Panc1 (cell line): ENCODE data around the gene CNTROB. TPM values are rescaled to one million over a fixed set of nuclear protein-coding genes. Genes with fewer than 3 reads are reported as not detected.
A peak's percentile ranks its signal among the peaks of the same experiment; 100 is the strongest.

ENCODE experiments used
- ATAC-seq: fragments of 200-7000 bp; cut with Tn5 transposase; 2 replicates; pipeline ENCODE4 v1.9.1; 2020; ENCODE audit warnings: mild to moderate bottlenecking, moderate library complexity
- BruUV-seq: library from RNA; stranded (reverse); fragments of 400-500 nt; replicated peaks from 2 replicates; lab custom pipeline; 2021; lab: Mats Ljungman, UMichigan
- CTCF ChIA-PET: fragments of 300-600 bp; sonication (Branson Sonifier 250); formaldehyde crosslinking; loops from one replicate; lab custom pipeline; 2022; ENCODE audit warnings: antibody characterized with exemption; lab: Charles Lee
- POLR2A ChIA-PET: fragments of 300-600 bp; sonication (Branson Sonifier 250); formaldehyde crosslinking; loops from one replicate; lab custom pipeline; 2022; ENCODE audit warnings: antibody characterized with exemption; lab: Charles Lee
- DNase-seq: peaks from one replicate; pipeline ENCODE4 v3.0.0-alpha.2; 2010; ENCODE audit warnings: low read depth, low spot score
- H3K27ac ChIP-seq: 2 replicates; pipeline ENCODE4 v1.5.1; 2011; ENCODE audit warnings: mild to moderate bottlenecking, low read length, inconsistent platforms
- H3K27me3 ChIP-seq: fragments of 200-500 bp; sonication (Bioruptor generic); 2 replicates; pipeline ENCODE4 v1.6.0; 2014; ENCODE audit warnings: low read length, inconsistent platforms; ENCODE audit not compliant: control insufficient read depth, insufficient read depth
- H3K36me3 ChIP-seq: fragments of 200-500 bp; sonication (Bioruptor generic); 2 replicates; pipeline ENCODE4 v1.5.1; 2014; ENCODE audit warnings: inconsistent platforms, mild to moderate bottlenecking, low read length, moderate library complexity; ENCODE audit not compliant: control insufficient read depth, insufficient read depth
- H3K4me1 ChIP-seq: 2 replicates; pipeline ENCODE4 v1.5.1; 2011; ENCODE audit warnings: inconsistent platforms, mild to moderate bottlenecking, low read length, moderate library complexity; ENCODE audit not compliant: control insufficient read depth, insufficient read depth
- H3K4me3 ChIP-seq, 2 experiments: 2 replicates each; pipeline ENCODE4 v1.5.1; 2011 to 2012; ENCODE audit warnings: low read depth in 2 of 2, low read length in 2 of 2, mild to moderate bottlenecking in 2 of 2, inconsistent platforms in 1 of 2, moderate library complexity in 1 of 2
- H3K9me3 ChIP-seq: fragments of 200-500 bp; sonication (Bioruptor generic); 2 replicates; pipeline ENCODE4 v1.5.1; 2014; ENCODE audit warnings: low read depth, mild to moderate bottlenecking, inconsistent platforms, low read length, moderate library complexity; ENCODE audit not compliant: control insufficient read depth, insufficient read depth
- POLR2AphosphoS5 ChIP-seq: IDR thresholded peaks from 2 replicates; pipeline ENCODE4 v1.6.1; 2012; ENCODE audit warnings: mild to moderate bottlenecking, low read depth, low read length, moderate library complexity
- REST ChIP-seq, 2 experiments: IDR thresholded peaks; 2 replicates each; pipeline ENCODE4 v1.6.1; 2011 to 2012; ENCODE audit warnings: low read depth in 2 of 2, control low read depth in 1 of 2, low read length in 1 of 2, mild to moderate bottlenecking in 1 of 2, moderate library complexity in 1 of 2; ENCODE audit not compliant: insufficient read depth in 1 of 2
- SIN3A ChIP-seq: IDR thresholded peaks from 2 replicates; pipeline ENCODE4 v1.6.1; 2012; ENCODE audit warnings: low read depth, mild to moderate bottlenecking, low read length, moderate library complexity, borderline replicate concordance; ENCODE audit not compliant: insufficient read depth
- TCF7L2 ChIP-seq: IDR thresholded peaks from 2 replicates; pipeline ENCODE4 v1.6.1; 2011; ENCODE audit warnings: mild to moderate bottlenecking, low read depth, low read length, inconsistent platforms
- in situ Hi-C: cut with HindIII; loops from 2 replicates; pipeline ENCODE4 v1.10.0; 2016; ENCODE audit warnings: low sequenced_read_pairs, low pct_unique_long_range_greater_than_20kb
- intact Hi-C: fragments of 100-400 bp; cut with micrococcal nuclease; formaldehyde crosslinking; loops from one replicate; pipeline ENCODE4 v1.10.0; 2022; ENCODE audit not compliant: unreplicated experiment
- total RNA-seq: library from RNA; stranded (reverse); gene quantifications from one replicate; pipeline ENCODE4 v1.2.1, GENCODE V29; 2021; ENCODE audit not compliant: unreplicated experiment
- TF ChIP-seq, protein P1 (sequence below): fragments of 450-650 bp; IDR thresholded peaks from 2 replicates; pipeline ENCODE4 v1.5.1; 2017; ENCODE audit warnings: mild to moderate bottlenecking

CNTROB gene
- total RNA-seq, 1 experiment from 2014 or later: 60.5 TPM

DNA sequence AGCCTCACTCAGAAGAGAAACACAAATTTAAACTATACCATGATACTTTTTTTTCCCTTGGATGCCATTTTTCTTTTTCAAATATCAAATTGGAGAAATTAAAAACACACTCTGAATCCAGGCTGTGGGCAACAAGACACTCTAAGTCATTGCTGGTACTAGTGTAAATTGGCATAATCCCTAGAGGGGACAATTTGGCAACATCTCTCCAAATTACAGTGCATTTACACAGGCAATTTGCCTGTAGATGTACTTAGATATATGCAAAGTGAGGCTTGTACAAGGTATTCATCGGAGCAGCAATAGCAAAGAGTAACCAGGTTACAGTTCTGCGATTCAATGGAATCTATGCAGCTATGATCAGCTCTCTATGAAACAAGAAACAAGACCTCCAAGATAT is 63.7 kb downstream of the CNTROB start:
- Histone ChIP-seq H3K36me3 (no peaks in the 10 kb centered on the region), H3K27me3 (no peaks in the 10 kb centered on the region), H3K9me3 (no peaks in the 10 kb centered on the region), H3K27ac (no peak overlapping the region), H3K4me3 (no peak overlapping the region), H3K4me1 (0 out of 2 replicates have a peak, but pooled peaks cover 3% of the 10 kb centered on the region)
- DNase-seq (no peak), ATAC-seq (no peak)
- BruUV-seq: no TSS peak
- CTCF ChIA-PET: no interaction called here
- in situ Hi-C loops: no loop called here
- intact Hi-C loops: loop anchor here (10.0 kb wide), 1 partner anchor 59 kb away; no protein-coding TSS in a partner anchor
- TF ChIP-seq, protein P1, sequence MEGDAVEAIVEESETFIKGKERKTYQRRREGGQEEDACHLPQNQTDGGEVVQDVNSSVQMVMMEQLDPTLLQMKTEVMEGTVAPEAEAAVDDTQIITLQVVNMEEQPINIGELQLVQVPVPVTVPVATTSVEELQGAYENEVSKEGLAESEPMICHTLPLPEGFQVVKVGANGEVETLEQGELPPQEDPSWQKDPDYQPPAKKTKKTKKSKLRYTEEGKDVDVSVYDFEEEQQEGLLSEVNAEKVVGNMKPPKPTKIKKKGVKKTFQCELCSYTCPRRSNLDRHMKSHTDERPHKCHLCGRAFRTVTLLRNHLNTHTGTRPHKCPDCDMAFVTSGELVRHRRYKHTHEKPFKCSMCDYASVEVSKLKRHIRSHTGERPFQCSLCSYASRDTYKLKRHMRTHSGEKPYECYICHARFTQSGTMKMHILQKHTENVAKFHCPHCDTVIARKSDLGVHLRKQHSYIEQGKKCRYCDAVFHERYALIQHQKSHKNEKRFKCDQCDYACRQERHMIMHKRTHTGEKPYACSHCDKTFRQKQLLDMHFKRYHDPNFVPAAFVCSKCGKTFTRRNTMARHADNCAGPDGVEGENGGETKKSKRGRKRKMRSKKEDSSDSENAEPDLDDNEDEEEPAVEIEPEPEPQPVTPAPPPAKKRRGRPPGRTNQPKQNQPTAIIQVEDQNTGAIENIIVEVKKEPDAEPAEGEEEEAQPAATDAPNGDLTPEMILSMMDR: no peak
- TF ChIP-seq POLR2AphosphoS5: no peak
- TF ChIP-seq SIN3A: no peak
- no peak for TF ChIP-seq REST (IDR thresholded peaks at IDR 0.05; ENCODE audit: insufficient read depth in 1 of 2, low read depth in 2 of 2, low read length in 1 of 2)
- POLR2A ChIA-PET: no interaction called here

DNA sequence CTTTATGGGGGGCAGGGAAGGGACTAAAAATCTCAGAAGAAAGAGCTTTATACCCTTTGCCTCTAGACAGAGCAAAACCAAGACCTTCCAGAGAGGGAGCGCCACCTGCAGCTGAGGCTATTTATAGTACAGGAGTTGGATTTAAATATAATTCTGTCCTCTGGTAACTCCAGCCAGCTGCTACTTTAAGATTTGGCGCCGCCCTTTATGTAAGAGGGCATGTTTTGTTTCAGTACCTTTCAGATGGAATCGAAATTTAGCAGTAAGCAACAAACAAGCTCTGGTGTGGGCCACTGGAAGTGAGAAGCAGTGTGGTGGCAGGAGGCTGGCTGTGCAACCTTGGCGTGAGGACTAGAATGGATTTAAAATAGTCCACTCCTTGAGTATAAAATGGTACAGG is 65.2 kb downstream of the CNTROB start:
- DNase-seq (no peak), ATAC-seq (peak; percentile 82)
- intact Hi-C loops (loop anchor here (10.0 kb wide), 1 partner anchor 58 kb away; no protein-coding TSS in a partner anchor), in situ Hi-C loops (no loop called here)
- Histone ChIP-seq H3K27ac (no peak overlapping the region), H3K9me3 (no peaks in the 10 kb centered on the region), H3K36me3 (no peaks in the 10 kb centered on the region), H3K4me3 (no peak overlapping the region), H3K4me1 (0 out of 2 replicates have a peak, but pooled peaks cover 3% of the 10 kb centered on the region), H3K27me3 (peaks cover 6% of the 10 kb centered on the region; the same call in 1 of the 2 replicates)
- CTCF ChIA-PET: interaction anchor here (0.5 to 1.0 kb wide), 3 partner anchors 23 to 310 kb away, joined by 5 read pairs; partner anchors contain the start of gene TP53
- no peak for TF ChIP-seq SIN3A
- no peak for TF ChIP-seq POLR2AphosphoS5
- no peak for TF ChIP-seq REST (IDR thresholded peaks at IDR 0.05; ENCODE audit: insufficient read depth in 1 of 2, low read depth in 2 of 2, low read length in 1 of 2)
- no peak for TF ChIP-seq TCF7L2
- TF ChIP-seq, protein P1: peak; percentile 80
- POLR2A ChIA-PET: interaction anchor here (0.7 kb wide), 1 partner anchor 80 kb away, joined by 5 read pairs; no protein-coding TSS in a partner anchor
- no TSS peak for BruUV-seq
